ENCODE data around the gene CASKIN1.

Gene CASKIN1

GRCh38 chr16:2157480-2158261 lies 38.7 kb downstream of the CASKIN1 start:
- TF ChIP-seq FOXP2 (optimal IDR thresholded peaks at IDR 0.05; ENCODE audit: borderline replicate concordance, extremely low read depth, extremely low read length, insufficient read depth) (no peak), POLR2AphosphoS5 (IDR thresholded peaks at IDR 0.05; ENCODE audit: low read depth, low read length) (no peak), TAF1 (IDR thresholded peaks at IDR 0.05; ENCODE audit: borderline replicate concordance, insufficient read depth, low read length) (no peak), SIN3A (IDR thresholded peaks at IDR 0.05; ENCODE audit: borderline replicate concordance, insufficient read depth, low read length) (no peak)
- TF ChIP-seq, protein P1, sequence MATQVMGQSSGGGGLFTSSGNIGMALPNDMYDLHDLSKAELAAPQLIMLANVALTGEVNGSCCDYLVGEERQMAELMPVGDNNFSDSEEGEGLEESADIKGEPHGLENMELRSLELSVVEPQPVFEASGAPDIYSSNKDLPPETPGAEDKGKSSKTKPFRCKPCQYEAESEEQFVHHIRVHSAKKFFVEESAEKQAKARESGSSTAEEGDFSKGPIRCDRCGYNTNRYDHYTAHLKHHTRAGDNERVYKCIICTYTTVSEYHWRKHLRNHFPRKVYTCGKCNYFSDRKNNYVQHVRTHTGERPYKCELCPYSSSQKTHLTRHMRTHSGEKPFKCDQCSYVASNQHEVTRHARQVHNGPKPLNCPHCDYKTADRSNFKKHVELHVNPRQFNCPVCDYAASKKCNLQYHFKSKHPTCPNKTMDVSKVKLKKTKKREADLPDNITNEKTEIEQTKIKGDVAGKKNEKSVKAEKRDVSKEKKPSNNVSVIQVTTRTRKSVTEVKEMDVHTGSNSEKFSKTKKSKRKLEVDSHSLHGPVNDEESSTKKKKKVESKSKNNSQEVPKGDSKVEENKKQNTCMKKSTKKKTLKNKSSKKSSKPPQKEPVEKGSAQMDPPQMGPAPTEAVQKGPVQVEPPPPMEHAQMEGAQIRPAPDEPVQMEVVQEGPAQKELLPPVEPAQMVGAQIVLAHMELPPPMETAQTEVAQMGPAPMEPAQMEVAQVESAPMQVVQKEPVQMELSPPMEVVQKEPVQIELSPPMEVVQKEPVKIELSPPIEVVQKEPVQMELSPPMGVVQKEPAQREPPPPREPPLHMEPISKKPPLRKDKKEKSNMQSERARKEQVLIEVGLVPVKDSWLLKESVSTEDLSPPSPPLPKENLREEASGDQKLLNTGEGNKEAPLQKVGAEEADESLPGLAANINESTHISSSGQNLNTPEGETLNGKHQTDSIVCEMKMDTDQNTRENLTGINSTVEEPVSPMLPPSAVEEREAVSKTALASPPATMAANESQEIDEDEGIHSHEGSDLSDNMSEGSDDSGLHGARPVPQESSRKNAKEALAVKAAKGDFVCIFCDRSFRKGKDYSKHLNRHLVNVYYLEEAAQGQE (IDR thresholded peaks at IDR 0.05; ENCODE audit: insufficient read depth in 1 of 2, low read depth in 2 of 2, low read length in 2 of 2) = no peak

GRCh38 chr16:2156849-2157224 lies 39.6 kb downstream of the CASKIN1 start:
- TF ChIP-seq TAF1 (IDR thresholded peaks at IDR 0.05; ENCODE audit: borderline replicate concordance, insufficient read depth, low read length) (no peak), FOXP2 (optimal IDR thresholded peaks at IDR 0.05; ENCODE audit: borderline replicate concordance, extremely low read depth, extremely low read length, insufficient read depth) (no peak), SIN3A (IDR thresholded peaks at IDR 0.05; ENCODE audit: borderline replicate concordance, insufficient read depth, low read length) (no peak), POLR2AphosphoS5 (IDR thresholded peaks at IDR 0.05; ENCODE audit: low read depth, low read length) (no peak)
- TF ChIP-seq, protein P1 (IDR thresholded peaks at IDR 0.05; ENCODE audit: insufficient read depth in 1 of 2, low read depth in 2 of 2, low read length in 2 of 2) = no peak

- TF ChIP-seq FOXP2 (optimal IDR thresholded peaks at IDR 0.05; ENCODE audit: borderline replicate concordance, extremely low read depth, extremely low read length, insufficient read depth) (no peak), SIN3A (IDR thresholded peaks at IDR 0.05; ENCODE audit: borderline replicate concordance, insufficient read depth, low read length) (no peak), POLR2AphosphoS5 (IDR thresholded peaks at IDR 0.05; ENCODE audit: low read depth, low read length) (no peak), TAF1 (IDR thresholded peaks at IDR 0.05; ENCODE audit: borderline replicate concordance, insufficient read depth, low read length) (no peak)
- TF ChIP-seq, protein P1 (IDR thresholded peaks at IDR 0.05; ENCODE audit: insufficient read depth in 1 of 2, low read depth in 2 of 2, low read length in 2 of 2) = no peak
Observed at GRCh38 chr16:2155977-2156848, 40.2 kb downstream of the CASKIN1 start.

GRCh38 chr16:2155091-2155950 lies 41.1 kb downstream of the CASKIN1 start, which contains the start of gene TRAF7:
TSS of gene TRAF7 (plus strand) at chr16:2155782. CDS start at chr16:2163921, 8,139 bp downstream.
- TF ChIP-seq SIN3A (IDR thresholded peaks at IDR 0.05; ENCODE audit: borderline replicate concordance, insufficient read depth, low read length) (peak; percentile 67; the same call in 1 of the 2 replicates), TAF1 (IDR thresholded peaks at IDR 0.05; ENCODE audit: borderline replicate concordance, insufficient read depth, low read length) (peak; percentile 99), POLR2AphosphoS5 (IDR thresholded peaks at IDR 0.05; ENCODE audit: low read depth, low read length) (peak; percentile 100), FOXP2 (optimal IDR thresholded peaks at IDR 0.05; ENCODE audit: borderline replicate concordance, extremely low read depth, extremely low read length, insufficient read depth) (no peak)
- TF ChIP-seq, protein P1 (IDR thresholded peaks at IDR 0.05; ENCODE audit: insufficient read depth in 1 of 2, low read depth in 2 of 2, low read length in 2 of 2) = peak in 1 of 2 experiments; percentile 68; a peak in 1 of 4 replicates

All from PFSK-1 (cell line).